IMR-90 (cell line): ENCODE data around the gene HOXD13. TPM values are rescaled to one million over a fixed set of nuclear protein-coding genes. Genes with fewer than 3 reads are reported as not detected.

Experiments
- ATAC-seq: fragments of 200-7000 bp; cut with Tn5 transposase; 2 replicates; pipeline ENCODE4 v1.9.1; 2020; ENCODE audit warnings: low read depth, mild to moderate bottlenecking, moderate library complexity
- BruUV-seq: library from RNA; stranded (reverse); fragments of 400-500 nt; replicated peaks from 2 replicates; lab custom pipeline; 2021; lab: Mats Ljungman, UMichigan
- CTCF ChIA-PET: fragments of 300-600 bp; formaldehyde crosslinking; extraction: SDS; loops from one replicate; lab custom pipeline; 2021; ENCODE audit warnings: antibody characterized with exemption; lab: Yijun Ruan, JAX
- POLR2A ChIA-PET: fragments of 300-600 bp; sonication (Branson Sonifier 250); formaldehyde crosslinking; loops from one replicate; lab custom pipeline; 2022; ENCODE audit warnings: antibody characterized with exemption; ENCODE audit not compliant: unreplicated experiment; lab: Charles Lee
- DNase-seq: peaks from one replicate; pipeline ENCODE4 v3.0.0; 2013
- H2AFZ ChIP-seq: replicated peaks from 2 replicates; pipeline ENCODE3; 2013; ENCODE audit warnings: low read length, mild to moderate bottlenecking; ENCODE audit not compliant: poor library complexity
- H2AK5ac ChIP-seq: 2 replicates; pipeline ENCODE4 v1.6.1; 2013; ENCODE audit warnings: low read depth, low read length, inconsistent platforms
- H2AK9ac ChIP-seq: replicated peaks from 2 replicates; pipeline ENCODE3; 2013; ENCODE audit warnings: mild to moderate bottlenecking, low read depth, low read length, moderate library complexity; ENCODE audit not compliant: poor library complexity
- H2BK120ac ChIP-seq: 2 replicates; pipeline ENCODE4 v1.6.1; 2013; ENCODE audit warnings: low read depth, low read length, inconsistent platforms
- H2BK15ac ChIP-seq: 3 replicates; pipeline ENCODE4 v1.6.1; 2013; ENCODE audit warnings: low read depth, low read length, inconsistent platforms
- H2BK20ac ChIP-seq: 2 replicates; pipeline ENCODE4 v1.6.1; 2013; ENCODE audit warnings: low read depth, mild to moderate bottlenecking, inconsistent platforms, low read length, moderate library complexity
- H2BK5ac ChIP-seq: 2 replicates; pipeline ENCODE4 v1.6.1; 2013; ENCODE audit warnings: mild to moderate bottlenecking, low read depth, low read length, inconsistent platforms; ENCODE audit not compliant: poor library complexity, severe bottlenecking
- H3K14ac ChIP-seq: replicated peaks from 2 replicates; pipeline ENCODE4 v1.6.1; 2013; ENCODE audit warnings: low read depth, low read length, inconsistent platforms
- H3K18ac ChIP-seq: 2 replicates; pipeline ENCODE4 v1.6.1; 2013; ENCODE audit warnings: low read depth, low read length, control low read depth
- H3K23ac ChIP-seq: 2 replicates; pipeline ENCODE4 v1.6.1; 2013; ENCODE audit warnings: low read depth, low read length, inconsistent platforms
- H3K27ac ChIP-seq: 2 replicates; pipeline ENCODE4 v1.5.1; 2013; ENCODE audit warnings: mild to moderate bottlenecking, control low read depth, low read length; ENCODE audit not compliant: insufficient read depth
- H3K27me3 ChIP-seq: 2 replicates; pipeline ENCODE4 v1.6.1; 2013; ENCODE audit warnings: low read length; ENCODE audit not compliant: control insufficient read depth, insufficient read depth
- H3K36me3 ChIP-seq: 2 replicates; pipeline ENCODE4 v1.6.1; 2013; ENCODE audit warnings: low read length, mixed read lengths; ENCODE audit not compliant: control insufficient read depth, insufficient read depth
- H3K4ac ChIP-seq: 2 replicates; pipeline ENCODE4 v1.6.1; 2013; ENCODE audit warnings: low read depth, low read length, inconsistent platforms
- H3K4me1 ChIP-seq: 2 replicates; pipeline ENCODE4 v1.6.1; 2013; ENCODE audit warnings: low read length, mixed read lengths; ENCODE audit not compliant: control insufficient read depth, insufficient read depth
- H3K4me2 ChIP-seq: 2 replicates; pipeline ENCODE4 v1.6.1; 2013; ENCODE audit warnings: low read depth, mild to moderate bottlenecking, control low read depth, low read length, moderate library complexity
- H3K4me3 ChIP-seq: 2 replicates; pipeline ENCODE4 v1.5.1; 2013; ENCODE audit warnings: low read depth, mild to moderate bottlenecking, control low read depth, low read length, moderate library complexity; ENCODE audit not compliant: insufficient read depth
- H3K56ac ChIP-seq: 2 replicates; pipeline ENCODE4 v1.6.1; 2013; ENCODE audit warnings: low read length, inconsistent platforms; ENCODE audit not compliant: insufficient read depth; ENCODE audit errors: extremely low read depth
- H3K79me1 ChIP-seq, 2 experiments: 2 replicates each; pipeline ENCODE4 v1.6.1; 2013; ENCODE audit warnings: low read length in 2 of 2, inconsistent platforms in 1 of 2, low read depth in 1 of 2
- H3K9ac ChIP-seq: 2 replicates; pipeline ENCODE4 v1.6.1; 2013; ENCODE audit warnings: low read depth, low read length, control low read depth
- H3K9me1 ChIP-seq: 2 replicates; pipeline ENCODE4 v1.6.1; 2013; ENCODE audit warnings: low read length, inconsistent platforms; ENCODE audit not compliant: insufficient read depth
- H3K9me3 ChIP-seq: 2 replicates; pipeline ENCODE4 v1.6.1; 2013; ENCODE audit warnings: low read length; ENCODE audit not compliant: control insufficient read depth, insufficient read depth
- H4K20me1 ChIP-seq: 2 replicates; pipeline ENCODE4 v1.6.1; 2013; ENCODE audit warnings: low read length, inconsistent platforms; ENCODE audit not compliant: insufficient read depth
- H4K5ac ChIP-seq: 2 replicates; pipeline ENCODE4 v1.6.1; 2013; ENCODE audit warnings: mild to moderate bottlenecking, low read depth, low read length, control low read depth
- H4K8ac ChIP-seq, 2 experiments: 2 replicates each; pipeline ENCODE4 v1.6.1; 2013; ENCODE audit warnings: low read depth in 2 of 2, low read length in 2 of 2, control low read depth in 1 of 2, inconsistent platforms in 1 of 2
- H4K91ac ChIP-seq: 2 replicates; pipeline ENCODE4 v1.6.1; 2013; ENCODE audit warnings: low read depth, low read length, inconsistent platforms; ENCODE audit not compliant: insufficient read depth
- BHLHE40 ChIP-seq: fragments of 150-350 bp; IDR thresholded peaks from 2 replicates; pipeline ENCODE4 v1.6.1; 2016; ENCODE audit warnings: mild to moderate bottlenecking, low read depth, low read length
- ELK1 ChIP-seq: fragments of 150-350 bp; IDR thresholded peaks from 2 replicates; pipeline ENCODE4 v1.6.1; 2016; ENCODE audit warnings: low read depth, mild to moderate bottlenecking, low read length, moderate library complexity, borderline replicate concordance
- FOS ChIP-seq: fragments of 150-350 bp; IDR thresholded peaks from 2 replicates; pipeline ENCODE4 v1.6.1; 2016; ENCODE audit warnings: low read depth, low read length
- MAZ ChIP-seq: IDR thresholded peaks from 2 replicates; pipeline ENCODE4 v1.6.1; 2012; ENCODE audit warnings: low read depth, mild to moderate bottlenecking, low read length, improper control_type of control experiment, moderate library complexity, borderline replicate concordance
- POLR2A ChIP-seq: IDR thresholded peaks from 2 replicates; pipeline ENCODE4 v1.6.1; 2012; ENCODE audit warnings: mild to moderate bottlenecking, low read depth, low read length
- RFX5 ChIP-seq: IDR thresholded peaks from 2 replicates; pipeline ENCODE4 v1.8.0; 2012; ENCODE audit warnings: low read depth, mild to moderate bottlenecking, low read length, moderate library complexity
- USF2 ChIP-seq: fragments of 150-350 bp; IDR thresholded peaks from 2 replicates; pipeline ENCODE4 v1.6.1; 2017; ENCODE audit warnings: mild to moderate bottlenecking, antibody characterized with exemption, low read length, low read depth
- WGBS, 2 experiments: methylation state at CpG; one replicate each; pipeline versions ENCODE4 v1.1.5 to v1.1.7; 2013; ENCODE audit warnings: missing lambda C conversion rate in 2 of 2; ENCODE audit not compliant: insufficient read length in 1 of 2; ENCODE audit errors: extremely low coverage in 2 of 2; 5-methylcytosine and 5-hydroxymethylcytosine counted together
- dilution Hi-C: fragments of 300-500 bp; cut with HindIII; formaldehyde crosslinking; loops from one replicate; pipeline ENCODE4 v1.14.3; 2018; ENCODE audit warnings: low sequenced_read_pairs; ENCODE audit not compliant: unreplicated experiment
- in situ Hi-C: fragments of 300-500 bp; cut with MboI; formaldehyde crosslinking; loops from 3 replicates; pipeline ENCODE4 v1.14.3; 2019; ENCODE audit warnings: low sequenced_read_pairs, inconsistent platforms, mixed read lengths
- intact Hi-C: fragments of 100-400 bp; cut with micrococcal nuclease; formaldehyde crosslinking; loops from 2 replicates; pipeline ENCODE4 v1.10.0; 2022
- polyA plus RNA-seq, 3 experiments: library from polyadenylated mRNA; depleted of rRNA; stranded (reverse); fragments of >200 nt; gene quantifications; 2 replicates each; pipeline ENCODE4 v1.2.3, GENCODE V29; 2012; ENCODE audit warnings: low replicate concordance in 1 of 3
- total RNA-seq: library from RNA; depleted of rRNA; stranded (reverse); fragments of >200 nt; gene quantifications from 2 replicates; pipeline ENCODE4 v1.2.3, GENCODE V29; 2012

Gene HOXD13
- total and polyA plus RNA-seq, 2 of the 4 experiments (the other 2 are of a cell fraction): not detected

GRCh38 chr2:176112375-176113302, 20.1 kb downstream of the HOXD13 start (continued):
- no peak for TF ChIP-seq BHLHE40

- Histone ChIP-seq H3K4me2 (no peak overlapping the region), H3K4ac (no peak overlapping the region), H4K8ac (no peak overlapping the region), H3K14ac (no peak overlapping the region), H3K23ac (no peak overlapping the region), H4K20me1 (no peaks in the 10 kb centered on the region), H2AK9ac (no peak overlapping the region), H3K9me3 (peaks cover 12% of the 10 kb centered on the region), H2AK5ac (no peak overlapping the region), H4K5ac (no peak overlapping the region), H3K27ac (no peak overlapping the region), H3K18ac (no peak overlapping the region), H2BK20ac (no peak overlapping the region), H3K9me1 (no peaks in the 10 kb centered on the region), H2AFZ (no peak overlapping the region), H3K56ac (no peak overlapping the region), H2BK120ac (no peak overlapping the region), H2BK5ac (no peak overlapping the region), H3K4me1 (no peaks in the 10 kb centered on the region), H3K27me3 (peaks cover 92% of the 10 kb centered on the region), H2BK15ac (no peak overlapping the region), H3K9ac (no peak overlapping the region), H4K91ac (no peak overlapping the region), H3K79me1 (no peaks in the 10 kb centered on the region), H3K4me3 (no peak overlapping the region), H3K36me3 (no peaks in the 10 kb centered on the region)
- intact Hi-C loops: no loop called here
- DNase-seq: no peak
- in situ Hi-C loops: no loop called here
- dilution Hi-C loops: no loop called here
- ChIA-PET POLR2A (no interaction called here), CTCF (interaction anchor here (0.6 to 1.0 kb wide), 3 partner anchors 13 to 286 kb away, joined by 3 to 7 read pairs (median 3); no protein-coding TSS in a partner anchor)
- ATAC-seq: no peak
- WGBS, 2 experiments: 2% methylated on average over 18 of the region's 26 CpGs; no CpG with 5 or more reads in 1 of the 2 experiments
- no peak for TF ChIP-seq FOS
- TF ChIP-seq RFX5: no peak
- no peak for TF ChIP-seq USF2
- no peak for TF ChIP-seq POLR2A
- no peak for TF ChIP-seq MAZ
- TF ChIP-seq ELK1: no peak
- no TSS peak for BruUV-seq
Observed at GRCh38 chr2:176114120-176114929, 21.8 kb downstream of the HOXD13 start.
